K562 (cell line): Measurements from ENCODE around the gene APPL2. TPM values are rescaled to one million over a fixed set of nuclear protein-coding genes. Genes with fewer than 3 reads are reported as not detected.

Experiments used
- ATAC-seq: fragments of 200-7000 bp; cut with Tn5 transposase; 3 replicates; pipeline ENCODE4 v1.9.1; 2020; ENCODE audit warnings: moderate library complexity
- BruUV-seq: library from RNA; stranded (reverse); fragments of 400-500 nt; replicated peaks from 2 replicates; lab custom pipeline; 2021; lab: Mats Ljungman, UMichigan
- CTCF ChIA-PET: fragments of 300-600 bp; formaldehyde crosslinking; extraction: SDS; loops from one replicate; lab custom pipeline; 2021; ENCODE audit warnings: low intra/inter-chr PET ratio; lab: Yijun Ruan, JAX
- POLR2A ChIA-PET: fragments of 300-600, 350-650 bp; sonication (Branson Sonifier 250); formaldehyde crosslinking; extraction: SDS; loops from one replicate; lab custom pipeline; 2021; ENCODE audit warnings: antibody characterized with exemption, inconsistent platforms; lab: Yijun Ruan, JAX
- DNase-seq, 4 experiments: peaks; one replicate each; pipeline versions ENCODE4 v3.0.0 to v3.0.0-alpha.2; 2011 to 2018; ENCODE audit warnings: low spot score in 3 of 4, mixed read lengths in 3 of 4; ENCODE audit errors: extremely low read depth in 1 of 4
- FAIRE-seq: peaks from 2 replicates; lab custom pipeline; 2011; peaks lifted over from hg19 to GRCh38; lab: Jason Lieb, UNC
- H2AFZ ChIP-seq: 2 replicates; pipeline ENCODE4 v1.6.0; 2011; ENCODE audit warnings: low read depth, low read length, control low read depth, inconsistent platforms
- H3K27ac ChIP-seq: fragments of 200-600 bp; 3 replicates; pipeline ENCODE4 v1.8.0; 2011; ENCODE audit warnings: low read depth, mild to moderate bottlenecking, control low read depth, inconsistent platforms, low read length, moderate library complexity, mixed read lengths; ENCODE audit errors: extremely low read depth
- H3K27me3 ChIP-seq, 2 experiments: fragments of 300-600 bp in 1 of 2; 2 replicates in 1 of 2; 3 replicates in 1 of 2; pipeline versions ENCODE4 v1.6.0 to v1.8.0; 2011; ENCODE audit warnings: inconsistent platforms in 2 of 2, low read length in 2 of 2, mild to moderate bottlenecking in 1 of 2, mixed read lengths in 1 of 2, moderate library complexity in 1 of 2; ENCODE audit not compliant: control insufficient read depth in 2 of 2, insufficient read depth in 2 of 2
- H3K36me3 ChIP-seq: fragments of 300-600 bp; 3 replicates; pipeline ENCODE4 v1.8.0; 2011; ENCODE audit warnings: mild to moderate bottlenecking, low read length, inconsistent platforms; ENCODE audit not compliant: control insufficient read depth, insufficient read depth
- H3K4me1 ChIP-seq, 2 experiments: fragments of 200-600 bp in 1 of 2; replicated peaks in 1 of 2; 2 replicates in 1 of 2; 3 replicates in 1 of 2; pipeline versions ENCODE4 v1.5.1 to v1.8.0; 2011; ENCODE audit warnings: inconsistent platforms in 2 of 2, low read length in 2 of 2, mild to moderate bottlenecking in 1 of 2, mixed read lengths in 1 of 2, moderate library complexity in 1 of 2; ENCODE audit not compliant: control insufficient read depth in 2 of 2, insufficient read depth in 2 of 2
- H3K4me2 ChIP-seq: 2 replicates; pipeline ENCODE4 v1.6.1; 2011; ENCODE audit warnings: low read length, control low read depth, inconsistent platforms, mixed read lengths; ENCODE audit not compliant: insufficient read depth
- H3K4me3 ChIP-seq: fragments of 200-600 bp; sonication (generic), shearing (Covaris generic); 2 replicates; pipeline ENCODE4 v1.5.1; 2016; ENCODE audit warnings: control low read depth, inconsistent platforms
- H3K79me2 ChIP-seq: fragments of 200-600 bp; 3 replicates; pipeline ENCODE4 v1.8.0; 2011; ENCODE audit warnings: low read length, inconsistent platforms; ENCODE audit not compliant: control insufficient read depth, insufficient read depth
- H3K9ac ChIP-seq, 2 experiments: 2 replicates each; pipeline versions ENCODE4 v1.6.0 to v1.6.1; 2011; ENCODE audit warnings: low read depth in 2 of 2, low read length in 2 of 2, control low read depth in 1 of 2, inconsistent platforms in 1 of 2, mild to moderate bottlenecking in 1 of 2, mixed read lengths in 1 of 2; ENCODE audit not compliant: insufficient read depth in 1 of 2
- H3K9me1 ChIP-seq: one replicate; pipeline ENCODE4 v1.6.0; 2011; ENCODE audit warnings: inconsistent platforms, mild to moderate bottlenecking, low read length, moderate library complexity; ENCODE audit not compliant: control insufficient read depth, insufficient read depth
- H3K9me3 ChIP-seq: replicated peaks from 2 replicates; pipeline ENCODE4 v1.5.1; 2011; ENCODE audit warnings: low read depth, low read length, inconsistent platforms; ENCODE audit not compliant: control insufficient read depth, insufficient read depth
- H4K20me1 ChIP-seq: replicated peaks from 2 replicates; pipeline ENCODE4 v1.6.1; 2011; ENCODE audit warnings: low read length, inconsistent platforms, mixed read lengths; ENCODE audit not compliant: control insufficient read depth, insufficient read depth
- ARID1B ChIP-seq: fragments of 450-650 bp; IDR thresholded peaks from 2 replicates; pipeline ENCODE4 v1.6.1; 2016; ENCODE audit warnings: antibody characterized with exemption, mild to moderate bottlenecking, inconsistent platforms
- BCL6 ChIP-seq: fragments of 250-450 bp; sonication (Bioruptor Pico); IDR thresholded peaks from 2 replicates; pipeline ENCODE4 v1.4.0; 2020
- BRD9 ChIP-seq: fragments of 450-650 bp; IDR thresholded peaks from 2 replicates; pipeline ENCODE4 v1.6.1; 2018; ENCODE audit warnings: low read depth; ENCODE audit not compliant: partially characterized antibody
- HLTF ChIP-seq: fragments of 450-650 bp; IDR thresholded peaks from 2 replicates; pipeline ENCODE4 v1.6.1; 2016
- KDM4B ChIP-seq, 2 experiments: fragments of 450-650 bp in 1 of 2; sonication (generic) in 1 of 2; IDR thresholded peaks; 2 replicates each; pipeline ENCODE4 v1.6.1; 2016 to 2017; ENCODE audit warnings: borderline replicate concordance in 2 of 2, antibody characterized with exemption in 1 of 2, low read depth in 1 of 2, mild to moderate bottlenecking in 1 of 2
- MTA1 ChIP-seq: fragments of 450-650 bp; IDR thresholded peaks from 2 replicates; pipeline ENCODE4 v1.6.1; 2017; ENCODE audit warnings: borderline replicate concordance
- MTA3 ChIP-seq: fragments of 450-650 bp; formaldehyde crosslinking; IDR thresholded peaks from 2 replicates; pipeline ENCODE4 v1.6.1; 2017; ENCODE audit warnings: mild to moderate bottlenecking, borderline replicate concordance
- POLR2AphosphoS2 ChIP-seq: IDR thresholded peaks from 2 replicates; pipeline ENCODE4 v1.6.1; 2012; ENCODE audit warnings: low read length, improper control_type of control experiment
- ZBTB5 ChIP-seq: fragments of 450-650 bp; IDR thresholded peaks from 2 replicates; pipeline ENCODE4 v1.6.1; 2017; ENCODE audit warnings: antibody characterized with exemption
- ZNF449 ChIP-seq: fragments of 250-450 bp; sonication (Bioruptor Pico); IDR thresholded peaks from 2 replicates; pipeline ENCODE4 v1.8.0; 2022; ENCODE audit warnings: moderate library complexity, mild to moderate bottlenecking, inconsistent platforms
- ZNF764 ChIP-seq: fragments of 250-450 bp; sonication (Bioruptor Pico); IDR thresholded peaks from 2 replicates; pipeline ENCODE4 v1.4.0; 2020; ENCODE audit warnings: low read depth, mild to moderate bottlenecking, moderate library complexity
- WGBS: fragments of 100-300 bp; shearing (Covaris generic); methylation state at CpG from one replicate; pipeline ENCODE4 v1.1.6; 2016; ENCODE audit warnings: low coverage, mixed read lengths; ENCODE audit not compliant: insufficient coverage; ENCODE audit errors: missing lambda C conversion rate; 5-methylcytosine and 5-hydroxymethylcytosine counted together
- in situ Hi-C: fragments of 300-500 bp; cut with MboI; formaldehyde crosslinking; loops from 4 replicates; pipeline ENCODE4 v1.15.0; 2018; ENCODE audit warnings: inconsistent platforms, mixed read lengths
- intact Hi-C: fragments of 100-400 bp; cut with micrococcal nuclease; formaldehyde crosslinking; loops from 2 replicates; pipeline ENCODE4 v1.14.2; 2022
- polyA plus RNA-seq, 8 experiments: library from polyadenylated mRNA; depleted of rRNA in 4 of 8; stranded (reverse) in 5 of 8; unstranded in 3 of 8; fragments of >200 nt; fragmentation: Nextera tagmentation in 2 of 8; fragmentation: Illumina TruSeq in 1 of 8; extraction: Ambion mirVana in 2 of 8; extraction: Trizol in 1 of 8; gene quantifications; 2 replicates each; pipeline versions ENCODE4 v1.2.1 to v1.2.3, GENCODE V29; 2011 to 2014; ENCODE audit warnings: inconsistent platforms in 1 of 8, missing spikeins in 1 of 8
- total RNA-seq, 7 experiments: library from RNA; depleted of rRNA in 6 of 7; stranded (reverse); fragments of >200 nt in 6 of 7; fragmentation: Illumina TruSeq in 2 of 7; extraction: Trizol in 2 of 7; gene quantifications; 2 replicates each; pipeline versions ENCODE4 v1.2.1 to v1.2.3, GENCODE V29; 2011 to 2021; ENCODE audit warnings: low replicate concordance in 1 of 7
- TF ChIP-seq, protein P1 (sequence below): fragments of 250-450 bp; sonication (Bioruptor Pico); IDR thresholded peaks from 2 replicates; pipeline ENCODE4 v1.4.0; 2020; ENCODE audit warnings: mild to moderate bottlenecking

Gene APPL2
- total and polyA plus RNA-seq, 9 of the 15 experiments (the other 6 are each of a cell fraction or from before 2014, with no cell fraction given), result 2.1 to 14.4 (median 8.2) TPM

DNA sequence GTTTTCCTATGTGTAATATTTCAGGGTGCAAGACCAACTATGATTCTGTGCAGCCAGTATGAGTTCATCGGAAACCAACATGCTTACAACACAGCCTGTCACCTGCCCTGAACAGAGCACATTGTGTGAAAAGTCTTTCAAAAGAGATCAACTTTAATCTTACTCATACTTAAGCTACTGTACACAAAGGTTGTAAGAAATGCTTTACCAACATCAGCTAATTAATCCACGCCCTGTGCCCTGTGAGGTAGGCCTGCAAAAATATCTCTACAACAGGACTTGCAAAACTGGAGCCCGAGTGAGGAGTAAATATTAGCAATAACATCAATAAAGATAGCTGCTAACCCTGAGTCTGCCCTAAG lies 15.1 kb downstream of the APPL2 start:
- Histone ChIP-seq H3K9me3 (no peaks in the 10 kb centered on the region), H3K4me3 (no peak overlapping the region), H3K27me3 (no peaks in the 10 kb centered on the region), H3K4me1 (peaks cover 2 to 3% of the 10 kb centered on the region in 2 experiments; a peak in 3 of 5 replicates), H4K20me1 (no peaks in the 10 kb centered on the region), H3K27ac (no peak overlapping the region), H2AFZ (no peak overlapping the region), H3K36me3 (peaks cover 3% of the 10 kb centered on the region; the same call in 1 of the 3 replicates), H3K4me2 (no peak overlapping the region), H3K9me1 (no peaks in the 10 kb centered on the region), H3K9ac (no peak overlapping the region), H3K79me2 (no peaks in the 10 kb centered on the region)
- intact Hi-C loops (no loop called here), in situ Hi-C loops (no loop called here)
- no TSS peak for BruUV-seq
- DNase-seq (no peak), ATAC-seq (no peak), FAIRE-seq (no peak)
- TF ChIP-seq ZNF764 (no peak), ZBTB5 (no peak), POLR2AphosphoS2 (no peak), MTA3 (no peak), ZNF449 (CRISPR knock-in tag) (no peak), KDM4B (IDR thresholded peaks at IDR 0.05; ENCODE audit: borderline replicate concordance in 2 of 2, low read depth in 1 of 2) (no peak), HLTF (no peak), ARID1B (no peak), MTA1 (no peak), BRD9 (no peak), BCL6 (no peak)
- TF ChIP-seq, protein P1, sequence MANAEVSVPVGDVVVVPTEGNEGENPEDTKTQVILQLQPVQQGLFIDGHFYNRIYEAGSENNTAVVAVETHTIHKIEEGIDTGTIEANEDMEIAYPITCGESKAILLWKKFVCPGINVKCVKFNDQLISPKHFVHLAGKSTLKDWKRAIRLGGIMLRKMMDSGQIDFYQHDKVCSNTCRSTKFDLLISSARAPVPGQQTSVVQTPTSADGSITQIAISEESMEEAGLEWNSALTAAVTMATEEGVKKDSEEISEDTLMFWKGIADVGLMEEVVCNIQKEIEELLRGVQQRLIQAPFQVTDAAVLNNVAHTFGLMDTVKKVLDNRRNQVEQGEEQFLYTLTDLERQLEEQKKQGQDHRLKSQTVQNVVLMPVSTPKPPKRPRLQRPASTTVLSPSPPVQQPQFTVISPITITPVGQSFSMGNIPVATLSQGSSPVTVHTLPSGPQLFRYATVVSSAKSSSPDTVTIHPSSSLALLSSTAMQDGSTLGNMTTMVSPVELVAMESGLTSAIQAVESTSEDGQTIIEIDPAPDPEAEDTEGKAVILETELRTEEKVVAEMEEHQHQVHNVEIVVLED (CRISPR knock-in tag), result no peak
- WGBS, result 68% methylated on average over 3 of the region's 3 CpGs
- ChIA-PET POLR2A (interaction anchor here (0.6 to 1.4 kb wide), 5 partner anchors 10 to 19 kb away, joined by 3 to 5 read pairs (median 3); no protein-coding TSS in a partner anchor), CTCF (no interaction called here)
